GM21619 (cell line): ENCODE results near the gene DGAT2.
"Not testable (repeated sequence)": the region's sequence is repeated elsewhere in the genome, so short reads cannot be mapped to it uniquely, and the experiment has no call there.

Experiments
- ATAC-seq: cut with Tn5 transposase; IDR thresholded peaks from one replicate; pipeline ENCODE4 v1.9.1; 2021; ENCODE audit not compliant: unreplicated experiment

DGAT2 gene

GRCh38 chr11:75748729-75749273 is 19.8 kb upstream of the DGAT2 start:
- ATAC-seq = not testable (repeated sequence)

- not testable (repeated sequence) for ATAC-seq
Observed at GRCh38 chr11:75754933-75755332, 13.6 kb upstream of the DGAT2 start.

GRCh38 chr11:75757651-75758050 is 10.9 kb upstream of the DGAT2 start:
- ATAC-seq = no peak

- ATAC-seq = no peak
Observed at GRCh38 chr11:75759832-75760231, 8.7 kb upstream of the DGAT2 start.

- ATAC-seq = no peak
Observed at GRCh38 chr11:75760243-75760642, 8.3 kb upstream of the DGAT2 start.

- ATAC-seq = no peak
Observed at GRCh38 chr11:75760710-75761493, 7.7 kb upstream of the DGAT2 start.

- ATAC-seq = no peak
Observed at GRCh38 chr11:75762158-75762557, 6.4 kb upstream of the DGAT2 start.

- ATAC-seq = no peak
Observed at GRCh38 chr11:75762885-75763284, 5.7 kb upstream of the DGAT2 start.

- no peak for ATAC-seq
Observed at GRCh38 chr11:75763846-75764245, 4.7 kb upstream of the DGAT2 start.

GRCh38 chr11:75765116-75765515 is 3.5 kb upstream of the DGAT2 start:
- ATAC-seq = no peak

GRCh38 chr11:75766443-75767227 is 1.9 kb upstream of the DGAT2 start:
- no peak for ATAC-seq

- ATAC-seq = no peak
Observed at GRCh38 chr11:75767228-75767572, 1.4 kb upstream of the DGAT2 start.

- no peak for ATAC-seq
Observed at GRCh38 chr11:75767793-75768111, 826 bp upstream of the DGAT2 start.

- no peak for ATAC-seq
Observed at GRCh38 chr11:75768909-75769771, 562 bp downstream of the DGAT2 start.

GRCh38 chr11:75770102-75770501 is 1.5 kb downstream of the DGAT2 start:
- no peak for ATAC-seq

GRCh38 chr11:75771646-75772410 is 3.2 kb downstream of the DGAT2 start:
- ATAC-seq = no peak

- ATAC-seq = peak; percentile 78
Observed at GRCh38 chr11:75773595-75774353, 5.2 kb downstream of the DGAT2 start.

GRCh38 chr11:75775056-75775455 is 6.5 kb downstream of the DGAT2 start:
- ATAC-seq = no peak

GRCh38 chr11:75776546-75776945 is 8.0 kb downstream of the DGAT2 start:
- ATAC-seq = no peak
